Cardiac fibroblast (primary cell): ENCODE measurements around the gene KDF1.

ENCODE experiments used
- DNase-seq, 2 donors: peaks; one replicate each; pipeline versions ENCODE4 v3.0.0 to v3.0.0-alpha.2; 2010; ENCODE audit warnings: low read depth in 2 of 2
- H3K4me3 ChIP-seq, 2 donors: replicated peaks in 1 of 2; 1 replicate in 1 of 2; 2 replicates in 1 of 2; pipeline ENCODE4 v1.5.1; 2011; ENCODE audit warnings: low read depth in 2 of 2, low read length in 2 of 2, mild to moderate bottlenecking in 2 of 2, moderate library complexity in 1 of 2
- CTCF ChIP-seq: IDR thresholded peaks from one replicate; pipeline ENCODE4 v1.5.1; 2011; ENCODE audit warnings: low read depth, mild to moderate bottlenecking, low read length, inconsistent platforms

The KDF1 gene

GRCh38 chr1:27004471-27005165 is 44.4 kb upstream of the KDF1 start:
- H3K4me3 ChIP-seq: no peak overlapping the region
- peak in 1 of 2 donors; percentile 65 for DNase-seq
- TF ChIP-seq CTCF: no peak

- no peak for TF ChIP-seq CTCF
- DNase-seq: no peak
- no peak overlapping the region for H3K4me3 ChIP-seq
Measured at GRCh38 chr1:27003745-27004470, 43.6 kb upstream of the KDF1 start.

GRCh38 chr1:27001570-27002360 is 41.5 kb upstream of the KDF1 start:
- H3K4me3 ChIP-seq: no peak overlapping the region
- no peak for TF ChIP-seq CTCF
- DNase-seq: peak in 1 of 2 donors; percentile 64

GRCh38 chr1:27000817-27001460 is 40.7 kb upstream of the KDF1 start:
- no peak overlapping the region for H3K4me3 ChIP-seq
- no peak for TF ChIP-seq CTCF
- DNase-seq: peak; percentile 69 to 80

- no peak for DNase-seq
- no peak for TF ChIP-seq CTCF
- no peak overlapping the region for H3K4me3 ChIP-seq
Measured at GRCh38 chr1:27000090-27000816, 40.0 kb upstream of the KDF1 start.

GRCh38 chr1:26999440-26999987 is 39.2 kb upstream of the KDF1 start:
- TF ChIP-seq CTCF: peak; percentile 16
- no peak overlapping the region for H3K4me3 ChIP-seq
- peak; percentile 98 to 99 for DNase-seq
